CD8-positive, alpha-beta memory T cell (primary cell): ENCODE measurements around the gene WDFY2. TPM values are rescaled to one million over a fixed set of nuclear protein-coding genes. Genes with fewer than 3 reads are reported as not detected.
"Not testable (repeated sequence)": the region's sequence is repeated elsewhere in the genome, so short reads cannot be mapped to it uniquely, and the experiment has no call there.

Source experiments
- CTCF ChIA-PET: fragments of 350-600 bp; sonication (Branson Sonifier 250); formaldehyde crosslinking; loops from one replicate; lab custom pipeline; 2021; ENCODE audit warnings: antibody characterized with exemption; lab: Charles Lee
- POLR2A ChIA-PET: fragments of 350-600 bp; sonication (Branson Sonifier 250); formaldehyde crosslinking; loops from one replicate; lab custom pipeline; 2021; ENCODE audit warnings: antibody characterized with exemption; lab: Charles Lee
- DNase-seq, 5 donors: peaks; one replicate each; pipeline versions ENCODE4 v3.0.0 to v3.0.0-alpha.2; 2020 to 2022; ENCODE audit warnings: mixed read lengths in 1 of 5
- H3K27ac ChIP-seq: one replicate; pipeline ENCODE4 v1.7.0; 2013; ENCODE audit warnings: low read depth, mild to moderate bottlenecking, low read length, moderate library complexity
- H3K27me3 ChIP-seq: 2 replicates; pipeline ENCODE4 v1.7.0; 2013; ENCODE audit warnings: low read length, mild to moderate bottlenecking; ENCODE audit not compliant: insufficient read depth, poor library complexity, severe bottlenecking
- H3K36me3 ChIP-seq: 2 replicates; pipeline ENCODE4 v1.7.0; 2013; ENCODE audit warnings: mild to moderate bottlenecking, low read length, moderate library complexity; ENCODE audit not compliant: insufficient read depth
- H3K4me1 ChIP-seq: 2 replicates; pipeline ENCODE4 v1.7.0; 2013; ENCODE audit warnings: mild to moderate bottlenecking, low read length, moderate library complexity; ENCODE audit not compliant: insufficient read depth
- H3K4me3 ChIP-seq: 2 replicates; pipeline ENCODE4 v1.7.0; 2013; ENCODE audit warnings: mild to moderate bottlenecking, low read length
- H3K9me3 ChIP-seq: 2 replicates; pipeline ENCODE4 v1.7.0; 2013; ENCODE audit warnings: mild to moderate bottlenecking, low read length
- H3K27ac Mint-ChIP-seq, 8 donors: one replicate each; pipeline ENCODE4 v1.8.0; 2020 to 2021; ENCODE audit warnings: mixed read lengths in 8 of 8, mild to moderate bottlenecking in 6 of 8, inconsistent platforms in 3 of 8, moderate library complexity in 3 of 8
- H3K27me3 Mint-ChIP-seq, 2 donors: one replicate each; pipeline ENCODE4 v1.8.0; 2020 to 2021; ENCODE audit warnings: mixed read lengths in 2 of 2, mild to moderate bottlenecking in 1 of 2, moderate library complexity in 1 of 2
- H3K36me3 Mint-ChIP-seq, 3 donors: one replicate each; pipeline ENCODE4 v1.8.0; 2020 to 2021; ENCODE audit warnings: mixed read lengths in 3 of 3, inconsistent platforms in 1 of 3, mild to moderate bottlenecking in 1 of 3
- H3K4me1 Mint-ChIP-seq, 3 donors: one replicate each; pipeline ENCODE4 v1.8.0; 2020 to 2021; ENCODE audit warnings: mixed read lengths in 3 of 3, inconsistent platforms in 1 of 3, mild to moderate bottlenecking in 1 of 3
- H3K4me3 Mint-ChIP-seq, 7 donors: one replicate each; pipeline ENCODE4 v1.8.0; 2020 to 2021; ENCODE audit warnings: mixed read lengths in 7 of 7, mild to moderate bottlenecking in 6 of 7, moderate library complexity in 4 of 7, inconsistent platforms in 2 of 7
- H3K9me3 Mint-ChIP-seq, 5 donors: one replicate each; pipeline ENCODE4 v1.8.0; 2020 to 2022; ENCODE audit warnings: mixed read lengths in 5 of 5, mild to moderate bottlenecking in 3 of 5, moderate library complexity in 2 of 5, inconsistent platforms in 1 of 5
- polyA plus RNA-seq: library from polyadenylated mRNA; unstranded; fragments of 300-500 nt; fragmentation: Illumina TruSeq; gene quantifications from one replicate; pipeline ENCODE4 v1.2.3, GENCODE V29; 2021
- total RNA-seq, 2 experiments: library from RNA; stranded (reverse); gene quantifications; one replicate each; pipeline ENCODE4 v1.2.3, GENCODE V29; 2021

The WDFY2 gene
- total and polyA plus RNA-seq, 3 experiments from 2014 or later, result 3.9 to 7.1 (median 6.1) TPM

DNA sequence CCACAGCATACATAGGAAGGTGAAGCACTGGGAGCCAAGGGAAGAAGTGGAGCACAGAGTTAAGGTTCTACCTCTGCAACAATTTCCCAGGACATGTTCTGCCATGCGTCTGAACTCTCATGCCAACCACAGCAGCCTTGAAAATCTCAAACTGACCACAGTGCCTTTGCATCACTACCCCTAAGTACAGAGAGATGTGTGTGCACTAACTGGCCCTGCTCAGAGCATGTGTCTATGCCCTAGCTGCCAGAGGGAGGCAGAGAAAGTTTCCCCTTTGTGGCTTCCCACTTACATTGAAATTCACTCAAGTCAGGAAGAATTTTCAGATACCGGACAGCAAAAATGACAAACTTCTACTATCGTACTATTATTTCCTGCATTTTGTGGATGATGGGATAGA lies 26.8 kb upstream of the WDFY2 start:
- Mint-ChIP-seq H3K27me3 (peaks cover 6 to 33% of the 10 kb centered on the region in 2 donors), H3K4me1 (peaks cover 12 to 22% (median 17%) of the 10 kb centered on the region in 3 donors), H3K27ac (no peak overlapping the region), H3K4me3 (no peak overlapping the region), H3K9me3 (no peaks in the 10 kb centered on the region), H3K36me3 (peaks cover 0 to 4% (median 0%) of the 10 kb centered on the region in 3 donors)
- no peak overlapping the region for H3K4me3 ChIP-seq
- no peak for DNase-seq
- H3K9me3 ChIP-seq, result no peaks in the 10 kb centered on the region
- ChIA-PET CTCF (interaction anchor here (1.0 kb wide), 1 partner anchor 20 kb away, joined by 3 read pairs; no protein-coding TSS in a partner anchor), POLR2A (no interaction called here)
- no peaks in the 10 kb centered on the region for H3K36me3 ChIP-seq
- H3K27ac ChIP-seq, result no peak overlapping the region
- H3K27me3 ChIP-seq, result no peaks in the 10 kb centered on the region
- no peaks in the 10 kb centered on the region for H3K4me1 ChIP-seq

DNA sequence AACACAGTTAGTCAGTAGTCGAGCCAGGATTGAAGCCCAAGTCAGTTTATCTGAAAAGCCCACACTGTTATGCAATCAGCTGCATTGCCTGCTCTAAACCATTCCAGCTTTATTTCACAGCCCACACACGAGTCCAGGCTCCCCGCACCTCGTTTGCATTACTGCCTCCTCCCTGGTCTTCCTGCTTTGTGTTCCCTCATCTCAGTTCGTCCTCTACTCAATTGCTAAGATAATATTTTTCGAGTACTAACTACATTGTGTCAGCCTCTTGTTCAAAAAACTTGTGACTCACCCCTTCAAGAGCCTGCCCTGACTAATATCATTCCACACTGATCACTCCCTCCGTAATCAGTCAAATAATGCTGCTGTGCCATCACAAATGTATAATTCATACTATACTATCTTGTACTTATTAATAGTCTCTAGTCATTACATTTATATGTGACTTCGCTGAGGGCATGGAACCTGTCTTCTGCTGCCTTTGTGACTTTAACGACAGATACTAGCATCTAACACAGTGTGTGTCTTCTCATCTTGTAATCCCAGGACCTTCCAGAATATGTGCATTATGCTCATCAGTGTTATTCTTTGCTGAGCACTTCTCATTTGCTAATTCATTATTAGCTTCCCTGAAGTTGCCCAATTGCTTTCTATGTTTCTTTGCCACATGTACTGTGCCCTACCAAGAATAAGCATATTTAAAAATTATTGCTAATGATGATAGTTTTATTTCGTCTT lies 26.2 kb upstream of the WDFY2 start:
- POLR2A ChIA-PET, result no interaction called here
- Histone ChIP-seq H3K4me3 (no peak overlapping the region), H3K27ac (no peak overlapping the region), H3K4me1 (no peaks in the 10 kb centered on the region), H3K36me3 (no peaks in the 10 kb centered on the region), H3K9me3 (no peaks in the 10 kb centered on the region), H3K27me3 (no peaks in the 10 kb centered on the region)
- CTCF ChIA-PET, result no interaction called here
- Mint-ChIP-seq H3K4me1 (peaks cover 12 to 25% (median 20%) of the 10 kb centered on the region in 3 donors), H3K4me3 (no peak overlapping the region), H3K9me3 (no peaks in the 10 kb centered on the region), H3K27me3 (peaks cover 6 to 37% of the 10 kb centered on the region in 2 donors), H3K27ac (no peak overlapping the region), H3K36me3 (peaks cover 0 to 4% (median 3%) of the 10 kb centered on the region in 3 donors)
- DNase-seq, result no peak

DNA sequence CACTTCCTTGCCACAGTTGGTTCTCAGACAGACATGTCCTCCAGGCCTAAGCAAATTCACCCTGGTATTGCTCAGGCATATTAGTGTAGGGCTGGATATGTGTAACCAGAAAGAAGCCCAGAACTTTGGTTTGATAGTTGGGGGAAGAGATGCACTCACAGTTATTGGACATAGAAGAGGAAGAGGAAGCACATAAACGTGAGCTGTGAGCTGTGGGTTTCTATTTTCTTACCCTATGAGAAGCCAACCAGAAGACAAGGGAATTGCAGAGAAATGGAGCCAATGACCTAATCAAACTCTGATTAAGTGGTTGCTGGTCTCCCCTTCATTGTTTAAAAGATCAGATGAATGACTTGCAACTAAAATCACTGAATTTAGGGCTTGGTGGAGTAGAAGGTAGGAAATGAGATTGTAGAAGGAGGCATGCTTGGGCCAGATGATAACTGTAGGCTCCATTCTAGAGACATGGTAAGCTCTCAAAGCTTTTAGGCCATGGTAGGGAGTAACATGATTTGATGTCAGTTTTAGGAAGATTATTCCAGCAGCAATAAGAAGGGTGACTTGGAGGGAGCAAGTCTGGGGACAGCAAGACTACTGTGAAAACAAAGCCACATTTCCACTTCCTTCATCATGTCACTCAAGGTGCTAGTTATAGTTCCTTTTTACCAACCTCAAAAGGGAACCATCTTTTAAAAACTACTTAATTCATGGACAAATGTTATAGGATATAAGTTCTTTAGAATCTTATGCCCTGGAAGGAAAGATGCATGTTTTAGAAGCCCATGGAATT lies 24.1 kb upstream of the WDFY2 start:
- H3K9me3 Mint-ChIP-seq, result no peaks in the 10 kb centered on the region
- H3K4me3 ChIP-seq, result no peak overlapping the region
- no peaks in the 10 kb centered on the region for H3K27me3 ChIP-seq
- H3K4me1 ChIP-seq, result no peaks in the 10 kb centered on the region
- H3K4me3 Mint-ChIP-seq, result no peak overlapping the region
- no peak for DNase-seq
- H3K27ac ChIP-seq, result no peak overlapping the region
- peaks cover 12 to 25% (median 20%) of the 10 kb centered on the region in 3 donors for H3K4me1 Mint-ChIP-seq
- H3K27ac Mint-ChIP-seq, result peak overlapping the region in 1 of 8 donors; percentile 12
- peaks cover 6 to 34% of the 10 kb centered on the region in 2 donors for H3K27me3 Mint-ChIP-seq
- ChIA-PET CTCF (no interaction called here), POLR2A (no interaction called here)
- H3K9me3 ChIP-seq, result no peaks in the 10 kb centered on the region
- no peaks in the 10 kb centered on the region for H3K36me3 ChIP-seq
- H3K36me3 Mint-ChIP-seq, result peaks cover 0 to 14% (median 4%) of the 10 kb centered on the region in 3 donors

DNA sequence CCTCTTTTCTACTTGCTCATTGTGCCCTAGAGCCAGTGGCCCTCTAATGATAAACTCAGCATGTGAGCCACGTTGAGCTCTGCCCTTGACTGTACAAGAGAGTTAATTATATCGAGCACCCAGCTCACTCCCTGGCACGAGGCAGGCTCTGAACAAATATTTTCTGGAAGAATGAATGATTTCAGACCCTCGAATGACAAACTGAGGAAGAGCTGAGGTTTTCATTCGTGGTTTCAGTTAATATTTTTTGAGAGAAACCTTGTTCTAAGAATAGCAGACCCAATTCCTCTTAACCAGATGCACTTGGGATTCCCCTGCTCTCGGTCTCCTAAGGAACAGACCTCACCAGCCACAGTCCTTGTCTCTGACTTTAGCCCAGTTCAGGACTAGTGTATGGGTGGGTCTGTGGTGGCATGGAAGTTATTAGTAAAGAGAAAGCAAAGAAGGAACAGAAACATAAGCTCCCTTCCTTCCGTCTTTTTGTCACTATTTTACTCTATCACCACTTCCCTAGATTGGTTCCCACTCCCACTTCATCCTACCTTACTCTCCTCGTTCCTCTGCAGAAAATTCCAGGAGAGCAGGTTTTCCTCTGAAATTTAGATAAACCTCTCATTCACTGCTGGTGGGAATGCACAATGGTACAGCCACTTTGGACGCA lies 22.1 kb upstream of the WDFY2 start:
- H3K27me3 ChIP-seq, result no peaks in the 10 kb centered on the region
- peaks cover 0 to 14% (median 4%) of the 10 kb centered on the region in 3 donors for H3K36me3 Mint-ChIP-seq
- H3K4me3 Mint-ChIP-seq, result peak overlapping the region in 1 of 7 donors; percentile 6
- H3K4me1 Mint-ChIP-seq, result peaks cover 12 to 25% (median 20%) of the 10 kb centered on the region in 3 donors
- no peaks in the 10 kb centered on the region for H3K36me3 ChIP-seq
- H3K27ac ChIP-seq, result no peak overlapping the region
- no peak overlapping the region for H3K27ac Mint-ChIP-seq
- POLR2A ChIA-PET, result no interaction called here
- H3K27me3 Mint-ChIP-seq, result peaks cover 1 to 21% of the 10 kb centered on the region in 2 donors
- no peaks in the 10 kb centered on the region for H3K9me3 Mint-ChIP-seq
- CTCF ChIA-PET, result no interaction called here
- H3K4me1 ChIP-seq, result no peaks in the 10 kb centered on the region
- no peak overlapping the region for H3K4me3 ChIP-seq
- no peak for DNase-seq
- H3K9me3 ChIP-seq, result no peaks in the 10 kb centered on the region

DNA sequence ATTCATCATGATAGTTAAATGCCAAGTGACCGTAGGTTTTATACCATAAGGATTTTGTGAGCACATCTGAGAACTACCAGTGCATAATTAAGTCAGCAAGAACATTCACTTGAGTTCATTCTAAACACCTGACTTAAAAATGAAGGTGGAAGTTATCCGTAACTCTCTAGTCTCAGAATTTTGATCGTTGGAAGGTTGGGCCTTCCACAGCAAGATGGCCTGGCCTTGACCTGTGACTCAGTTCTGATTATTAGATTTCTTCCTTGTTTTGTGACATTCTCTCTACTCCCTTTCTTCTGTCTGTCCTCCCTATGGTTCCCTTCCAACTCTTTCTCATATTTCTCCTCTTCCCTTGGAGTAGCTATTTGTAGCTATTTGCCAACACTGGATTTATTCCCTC lies 20.0 kb upstream of the WDFY2 start:
- H3K9me3 Mint-ChIP-seq, result no peaks in the 10 kb centered on the region

DNA sequence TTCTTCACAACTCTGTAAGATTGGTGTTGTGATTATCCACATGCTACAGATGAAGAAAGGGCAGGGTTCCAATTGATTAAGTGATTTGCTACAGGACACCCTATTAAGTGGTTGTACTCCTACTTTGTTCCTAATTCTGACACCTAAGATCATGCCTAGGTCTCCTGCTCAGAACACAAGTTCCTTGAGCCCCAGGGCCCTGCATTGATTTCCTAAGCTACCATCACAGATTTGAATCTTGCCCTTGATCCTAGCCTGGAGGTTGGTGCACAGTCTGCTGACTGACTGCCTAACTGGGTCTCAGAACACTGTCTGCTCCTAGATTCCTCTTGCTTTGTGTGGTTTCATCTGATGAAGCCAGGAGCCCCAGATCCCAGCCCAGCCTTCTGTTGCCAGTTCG lies 19.6 kb upstream of the WDFY2 start:
- Mint-ChIP-seq H3K36me3 (peaks cover 0 to 18% (median 0%) of the 10 kb centered on the region in 3 donors), H3K4me1 (peaks cover 12 to 20% (median 20%) of the 10 kb centered on the region in 3 donors), H3K27me3 (peaks cover 3 to 7% of the 10 kb centered on the region in 2 donors), H3K27ac (no peak overlapping the region), H3K4me3 (no peak overlapping the region), H3K9me3 (no peaks in the 10 kb centered on the region)
- H3K27ac ChIP-seq, result no peak overlapping the region
- no peaks in the 10 kb centered on the region for H3K9me3 ChIP-seq
- ChIA-PET CTCF (no interaction called here), POLR2A (no interaction called here)
- no peaks in the 10 kb centered on the region for H3K4me1 ChIP-seq
- DNase-seq, result no peak
- H3K36me3 ChIP-seq, result no peaks in the 10 kb centered on the region
- H3K27me3 ChIP-seq, result no peaks in the 10 kb centered on the region
- no peak overlapping the region for H3K4me3 ChIP-seq

More for the DNA sequence above, 20.0 kb upstream of the WDFY2 start:
- Histone ChIP-seq H3K4me3 (no peak overlapping the region), H3K9me3 (no peaks in the 10 kb centered on the region), H3K36me3 (no peaks in the 10 kb centered on the region), H3K4me1 (no peaks in the 10 kb centered on the region), H3K27ac (no peak overlapping the region), H3K27me3 (no peaks in the 10 kb centered on the region)
- no peak for DNase-seq
- ChIA-PET CTCF (no interaction called here), POLR2A (no interaction called here)
- H3K4me1 Mint-ChIP-seq, result peaks cover 12 to 21% (median 20%) of the 10 kb centered on the region in 3 donors
- H3K36me3 Mint-ChIP-seq, result peaks cover 0 to 18% (median 0%) of the 10 kb centered on the region in 3 donors
- H3K27me3 Mint-ChIP-seq, result peaks cover 3 to 8% of the 10 kb centered on the region in 2 donors
- no peak overlapping the region for H3K27ac Mint-ChIP-seq
- H3K4me3 Mint-ChIP-seq, result no peak overlapping the region

DNA sequence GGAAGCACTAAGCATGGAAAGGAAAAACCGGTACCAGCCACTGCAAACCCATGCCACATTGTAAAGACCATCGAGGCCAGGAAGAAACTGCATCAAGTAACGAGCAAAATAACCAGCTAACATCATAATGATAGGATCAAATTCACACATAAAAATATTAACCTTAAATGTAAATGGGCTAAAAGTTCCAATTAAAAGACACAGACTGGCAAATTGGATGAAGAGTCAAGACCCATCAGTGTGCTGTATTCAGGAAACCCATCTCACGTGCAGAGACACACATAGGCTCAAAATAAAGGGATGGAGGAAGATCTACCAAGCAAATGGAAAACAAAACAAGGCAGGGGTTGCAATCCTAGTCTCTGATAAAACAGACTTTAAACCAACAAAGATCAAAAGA lies 15.3 kb upstream of the WDFY2 start:
- not testable (repeated sequence) for H3K27me3 ChIP-seq

More for the DNA sequence above, 15.3 kb upstream of the WDFY2 start:
- CTCF ChIA-PET, POLR2A ChIA-PET, H3K4me3 ChIP-seq, H3K27me3 Mint-ChIP-seq, H3K4me1 Mint-ChIP-seq, H3K4me1 ChIP-seq, H3K27ac Mint-ChIP-seq, H3K36me3 ChIP-seq, H3K4me3 Mint-ChIP-seq, H3K9me3 ChIP-seq, DNase-seq, H3K27ac ChIP-seq, H3K9me3 Mint-ChIP-seq: not testable (repeated sequence)
- peaks cover 0 to 15% (median 0%) of the 10 kb centered on the region in 3 donors for H3K36me3 Mint-ChIP-seq
